H9 (cell line): ENCODE results near the gene LRRC55. TPM values are rescaled to one million over a fixed set of nuclear protein-coding genes. Genes with fewer than 3 reads are reported as not detected.

Experiments
- DNase-seq: peaks from one replicate; pipeline ENCODE4 v3.0.0-alpha.2; 2017
- H2AFZ ChIP-seq: one replicate; pipeline ENCODE4 v1.6.1; 2013; ENCODE audit warnings: mild to moderate bottlenecking, low read length, control low read depth, moderate library complexity
- H2AK5ac ChIP-seq: 2 replicates; pipeline ENCODE4 v1.6.1; 2013; ENCODE audit warnings: low read length, control low read depth, mixed read lengths; ENCODE audit not compliant: insufficient read length
- H2BK120ac ChIP-seq: one replicate; pipeline ENCODE4 v1.6.1; 2013; ENCODE audit warnings: low read depth, mild to moderate bottlenecking, low read length, control low read depth, inconsistent platforms; ENCODE audit not compliant: poor library complexity, severe bottlenecking
- H2BK12ac ChIP-seq: 2 replicates; pipeline ENCODE4 v1.6.1; 2013; ENCODE audit warnings: low read length, control low read depth, mixed read lengths, low read depth; ENCODE audit not compliant: insufficient read length
- H2BK15ac ChIP-seq: 2 replicates; pipeline ENCODE4 v1.6.1; 2013; ENCODE audit warnings: low read depth, low read length, control low read depth
- H2BK20ac ChIP-seq: one replicate; pipeline ENCODE4 v1.6.1; 2013; ENCODE audit warnings: low read depth, mild to moderate bottlenecking, low read length, control low read depth, inconsistent platforms; ENCODE audit not compliant: poor library complexity, severe bottlenecking
- H2BK5ac ChIP-seq: 2 replicates; pipeline ENCODE4 v1.6.1; 2013; ENCODE audit warnings: low read length, control low read depth, mixed read lengths; ENCODE audit not compliant: insufficient read length
- H3K14ac ChIP-seq: 2 replicates; pipeline ENCODE4 v1.6.1; 2013; ENCODE audit warnings: low read length, control low read depth; ENCODE audit not compliant: insufficient read depth
- H3K18ac ChIP-seq: 2 replicates; pipeline ENCODE4 v1.6.1; 2013; ENCODE audit warnings: low read depth, mild to moderate bottlenecking, mixed read lengths, low read length, control low read depth; ENCODE audit not compliant: insufficient read length
- H3K23ac ChIP-seq: 2 replicates; pipeline ENCODE4 v1.6.1; 2013; ENCODE audit warnings: low read length, control low read depth, mixed read lengths, low read depth; ENCODE audit not compliant: insufficient read length
- H3K23me2 ChIP-seq: 2 replicates; pipeline ENCODE4 v1.6.1; 2013; ENCODE audit warnings: low read depth, mild to moderate bottlenecking, mixed read lengths, low read length, control low read depth; ENCODE audit not compliant: insufficient read length, poor library complexity, severe bottlenecking
- H3K27ac ChIP-seq: 2 replicates; pipeline ENCODE4 v1.5.1; 2013; ENCODE audit warnings: low read length, control low read depth, mixed read lengths, low read depth; ENCODE audit not compliant: insufficient read length
- H3K27me3 ChIP-seq: 2 replicates; pipeline ENCODE4 v1.6.1; 2013; ENCODE audit warnings: low read length, control low read depth, inconsistent platforms; ENCODE audit not compliant: insufficient read depth
- H3K4ac ChIP-seq: 2 replicates; pipeline ENCODE4 v1.6.1; 2013; ENCODE audit warnings: low read depth, mild to moderate bottlenecking, control low read depth, inconsistent platforms, low read length, moderate library complexity
- H3K4me1 ChIP-seq: 2 replicates; pipeline ENCODE4 v1.6.1; 2013; ENCODE audit warnings: low read length, control low read depth, inconsistent platforms; ENCODE audit not compliant: insufficient read depth
- H3K4me2 ChIP-seq: 2 replicates; pipeline ENCODE4 v1.6.1; 2013; ENCODE audit warnings: low read length, control low read depth, mixed read lengths; ENCODE audit not compliant: insufficient read length, insufficient read depth
- H3K56ac ChIP-seq: 2 replicates; pipeline ENCODE4 v1.6.1; 2013; ENCODE audit warnings: low read depth, mild to moderate bottlenecking, mixed read lengths, low read length, control low read depth; ENCODE audit not compliant: insufficient read length
- H3K79me1 ChIP-seq: 2 replicates; pipeline ENCODE4 v1.6.1; 2013; ENCODE audit warnings: low read depth, mild to moderate bottlenecking, moderate library complexity, low read length, control low read depth, inconsistent platforms; ENCODE audit not compliant: insufficient read depth, poor library complexity, severe bottlenecking
- H3K79me2 ChIP-seq: 2 replicates; pipeline ENCODE4 v1.6.1; 2013; ENCODE audit warnings: low read length, control low read depth, inconsistent platforms; ENCODE audit not compliant: insufficient read depth
- H3K9ac ChIP-seq: 2 replicates; pipeline ENCODE4 v1.6.1; 2013; ENCODE audit warnings: low read length, control low read depth, mixed read lengths; ENCODE audit not compliant: insufficient read length; ENCODE audit errors: extremely low read depth
- H3K9me3 ChIP-seq: one replicate; pipeline ENCODE4 v1.6.1; 2013; ENCODE audit warnings: low read depth, low read length, inconsistent platforms; ENCODE audit not compliant: control insufficient read depth
- H3T11ph ChIP-seq: one replicate; pipeline ENCODE4 v1.6.1; 2013; ENCODE audit warnings: mild to moderate bottlenecking, low read length, control low read depth, inconsistent platforms
- H4K20me1 ChIP-seq: one replicate; pipeline ENCODE4 v1.6.1; 2013; ENCODE audit not compliant: control insufficient read depth, insufficient read length, insufficient read depth
- H4K5ac ChIP-seq: 2 replicates; pipeline ENCODE4 v1.6.1; 2013; ENCODE audit warnings: low read depth, mild to moderate bottlenecking, mixed read lengths, low read length, control low read depth; ENCODE audit not compliant: insufficient read length
- H4K8ac ChIP-seq: replicated peaks from 2 replicates; pipeline ENCODE4 v1.6.1; 2013; ENCODE audit warnings: low read length, control low read depth, mixed read lengths, low read depth; ENCODE audit not compliant: insufficient read length
- H4K91ac ChIP-seq: 2 replicates; pipeline ENCODE4 v1.6.1; 2013; ENCODE audit warnings: low read depth, mild to moderate bottlenecking, moderate library complexity, mixed read lengths, low read length, control low read depth; ENCODE audit not compliant: insufficient read length
- H3K27ac Mint-ChIP-seq, 3 experiments: 2 replicates in 2 of 3; 3 replicates in 1 of 3; pipeline ENCODE4 v1.8.0; 2020 to 2021; ENCODE audit warnings: mixed read lengths in 3 of 3, mild to moderate bottlenecking in 1 of 3, moderate library complexity in 1 of 3
- H3K27me3 Mint-ChIP-seq: 2 replicates; pipeline ENCODE4 v1.8.0; 2021; ENCODE audit warnings: low read depth, mild to moderate bottlenecking, moderate library complexity, mixed read lengths
- H3K36me3 Mint-ChIP-seq, 3 experiments: 2 replicates in 2 of 3; 3 replicates in 1 of 3; pipeline ENCODE4 v1.8.0; 2020 to 2021; ENCODE audit warnings: low read depth in 3 of 3, mixed read lengths in 3 of 3; ENCODE audit not compliant: insufficient read depth in 1 of 3
- H3K4me1 Mint-ChIP-seq, 2 experiments: 2 replicates each; pipeline ENCODE4 v1.8.0; 2020; ENCODE audit warnings: mixed read lengths in 2 of 2
- H3K4me3 Mint-ChIP-seq, 2 experiments: 2 replicates in 1 of 2; 3 replicates in 1 of 2; pipeline ENCODE4 v1.8.0; 2020 to 2021; ENCODE audit warnings: mild to moderate bottlenecking in 2 of 2, mixed read lengths in 2 of 2, moderate library complexity in 1 of 2
- H3K9me3 Mint-ChIP-seq, 2 experiments: 2 replicates in 1 of 2; 3 replicates in 1 of 2; pipeline ENCODE4 v1.8.0; 2020; ENCODE audit warnings: mild to moderate bottlenecking in 2 of 2, mixed read lengths in 2 of 2, moderate library complexity in 1 of 2
- WGBS: extraction: QIAGEN DNeasy Blood & Tissue Kit; methylation state at CpG from one replicate; pipeline ENCODE4 v1.1.7; 2013; ENCODE audit warnings: missing lambda C conversion rate, low lambda C conversion rate, mixed read lengths; ENCODE audit not compliant: insufficient read length; ENCODE audit errors: extremely low coverage; 5-methylcytosine and 5-hydroxymethylcytosine counted together
- total RNA-seq: library from RNA; stranded (reverse); gene quantifications from 2 replicates; pipeline ENCODE4 v1.2.1, GENCODE V29; 2021
- TF ChIP-seq, protein P1 (sequence below): fragments of 200-600 bp; sonication (generic); conservative IDR thresholded peaks from 3 replicates; pipeline ENCODE4 v1.8.0; 2021; ENCODE audit warnings: antibody characterized with exemption, mild to moderate bottlenecking

LRRC55 gene
- total RNA-seq, 1 experiment from 2014 or later = 1.0 TPM

DNA sequence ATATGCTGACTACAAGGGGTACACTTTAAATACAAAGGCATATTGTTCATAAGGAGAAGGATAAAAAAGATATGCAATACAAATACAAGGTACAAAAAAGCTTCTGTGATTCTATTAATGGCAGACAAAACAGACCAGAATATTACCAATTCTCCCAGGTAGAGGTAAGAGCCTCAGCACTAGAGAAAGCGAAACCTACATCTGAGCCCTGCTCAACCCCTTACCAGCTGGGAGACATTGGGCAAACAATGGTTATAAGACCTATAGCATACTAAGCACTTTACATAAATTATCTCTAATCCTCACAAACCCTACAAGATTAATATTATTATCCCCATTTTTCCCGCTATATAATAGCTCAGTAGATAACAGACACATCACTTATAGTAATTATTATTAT, 41.2 kb upstream of the LRRC55 start:
- no peak overlapping the region for H2BK120ac ChIP-seq
- no peak overlapping the region for H4K91ac ChIP-seq
- no peak overlapping the region for H3K27ac ChIP-seq
- H3K79me2 ChIP-seq = no peaks in the 10 kb centered on the region
- H3K18ac ChIP-seq = no peak overlapping the region
- Mint-ChIP-seq H3K9me3 (no peaks in the 10 kb centered on the region), H3K27ac (no peak overlapping the region), H3K36me3 (no peaks in the 10 kb centered on the region), H3K4me1 (no peaks in the 10 kb centered on the region), H3K4me3 (no peak overlapping the region), H3K27me3 (peaks cover 2% of the 10 kb centered on the region; the same call in 1 of the 2 replicates)
- no peak overlapping the region for H2AK5ac ChIP-seq
- DNase-seq = no peak
- no peak overlapping the region for H3K4me2 ChIP-seq
- 100% methylated on average over 1 of the region's 2 CpGs for WGBS
- no peak overlapping the region for H4K5ac ChIP-seq
- H3K4me1 ChIP-seq = no peaks in the 10 kb centered on the region
- H3K23ac ChIP-seq = no peak overlapping the region
- H3T11ph ChIP-seq = no peak overlapping the region
- H2BK12ac ChIP-seq = no peak overlapping the region
- TF ChIP-seq, protein P1, sequence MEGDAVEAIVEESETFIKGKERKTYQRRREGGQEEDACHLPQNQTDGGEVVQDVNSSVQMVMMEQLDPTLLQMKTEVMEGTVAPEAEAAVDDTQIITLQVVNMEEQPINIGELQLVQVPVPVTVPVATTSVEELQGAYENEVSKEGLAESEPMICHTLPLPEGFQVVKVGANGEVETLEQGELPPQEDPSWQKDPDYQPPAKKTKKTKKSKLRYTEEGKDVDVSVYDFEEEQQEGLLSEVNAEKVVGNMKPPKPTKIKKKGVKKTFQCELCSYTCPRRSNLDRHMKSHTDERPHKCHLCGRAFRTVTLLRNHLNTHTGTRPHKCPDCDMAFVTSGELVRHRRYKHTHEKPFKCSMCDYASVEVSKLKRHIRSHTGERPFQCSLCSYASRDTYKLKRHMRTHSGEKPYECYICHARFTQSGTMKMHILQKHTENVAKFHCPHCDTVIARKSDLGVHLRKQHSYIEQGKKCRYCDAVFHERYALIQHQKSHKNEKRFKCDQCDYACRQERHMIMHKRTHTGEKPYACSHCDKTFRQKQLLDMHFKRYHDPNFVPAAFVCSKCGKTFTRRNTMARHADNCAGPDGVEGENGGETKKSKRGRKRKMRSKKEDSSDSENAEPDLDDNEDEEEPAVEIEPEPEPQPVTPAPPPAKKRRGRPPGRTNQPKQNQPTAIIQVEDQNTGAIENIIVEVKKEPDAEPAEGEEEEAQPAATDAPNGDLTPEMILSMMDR = no peak
- no peak overlapping the region for H2BK20ac ChIP-seq
- no peak overlapping the region for H4K8ac ChIP-seq
- no peak overlapping the region for H3K9ac ChIP-seq
- H2AFZ ChIP-seq = no peak overlapping the region
- H3K9me3 ChIP-seq = no peaks in the 10 kb centered on the region
- no peak overlapping the region for H3K56ac ChIP-seq
- no peak overlapping the region for H3K14ac ChIP-seq
- H4K20me1 ChIP-seq = no peaks in the 10 kb centered on the region
- no peaks in the 10 kb centered on the region for H3K27me3 ChIP-seq
- H3K23me2 ChIP-seq = no peaks in the 10 kb centered on the region
- no peaks in the 10 kb centered on the region for H3K79me1 ChIP-seq
- no peak overlapping the region for H3K4ac ChIP-seq
- no peak overlapping the region for H2BK5ac ChIP-seq
- H2BK15ac ChIP-seq = no peak overlapping the region
